ENCODE data around the gene TMPRSS9. TPM values are rescaled to one million over a fixed set of nuclear protein-coding genes. Genes with fewer than 3 reads are reported as not detected.

The TMPRSS9 gene
- polyA plus RNA-seq, 3 donors: 0.12 to 0.30 TPM; not detected in 1

GRCh38 chr19:2352121-2352520 is 7.9 kb upstream of the TMPRSS9 start:
- Histone ChIP-seq H3K4me2 (replicated peaks; ENCODE audit: extremely low read depth, low read length, poor library complexity, severe bottlenecking) (no peak overlapping the region), H4K20me1 (ENCODE audit: insufficient read depth, low read length) (no peaks in the 10 kb centered on the region), H3K36me3 (replicated peaks in 1 of 2; ENCODE audit: control insufficient read depth in 1 of 2, insufficient read depth in 2 of 2, low read length in 2 of 2) (peaks cover 13 to 26% of the 10 kb centered on the region in 2 donors), H3K4me3 (replicated peaks in 1 of 3; ENCODE audit: low read depth in 2 of 3, low read length in 3 of 3) (no peak overlapping the region), H3K4me1 (ENCODE audit: control insufficient read depth in 1 of 2, insufficient read depth in 2 of 2, low read length in 2 of 2) (no peaks in the 10 kb centered on the region), H3K9ac (ENCODE audit: insufficient read depth, low read length, poor library complexity, severe bottlenecking) (no peak overlapping the region), H2AFZ (ENCODE audit: insufficient read depth, low read depth, low read length, poor library complexity, severe bottlenecking) (no peak overlapping the region), H3K79me2 (ENCODE audit: insufficient read depth, low read length) (no peaks in the 10 kb centered on the region), H3K27ac (ENCODE audit: low read depth in 1 of 2, low read length in 2 of 2) (no peak overlapping the region), H3K9me3 (replicated peaks in 1 of 2; ENCODE audit: control insufficient read depth in 1 of 2, insufficient read depth in 1 of 2, low read length in 2 of 2) (no peaks in the 10 kb centered on the region), H3K27me3 (ENCODE audit: control insufficient read depth in 2 of 2, insufficient read depth in 2 of 2, low read length in 2 of 2) (no peaks in the 10 kb centered on the region)
- Mint-ChIP-seq H3K36me3 (peaks cover 0 to 14% of the 10 kb centered on the region in 2 donors), H3K9me3 (no peaks in the 10 kb centered on the region), H3K4me3 (no peak overlapping the region), H3K27me3 (ENCODE audit: low read depth in 3 of 3) (peaks cover 0 to 2% (median 0%) of the 10 kb centered on the region in 3 donors), H3K4me1 (no peaks in the 10 kb centered on the region), H3K27ac (no peak overlapping the region)
- intact Hi-C loops (cut with micrococcal nuclease): no loop called here
- TF ChIP-seq CTCF (IDR thresholded peaks at IDR 0.05): no peak
- WGBS (ENCODE audit: insufficient coverage): 93% methylated on average over 13 of the region's 24 CpGs
- no peak for DNase-seq

GRCh38 chr19:2353159-2353886 is 6.7 kb upstream of the TMPRSS9 start:
- intact Hi-C loops (cut with micrococcal nuclease): no loop called here
- no peaks in the 10 kb centered on the region for H3K4me1 ChIP-seq (ENCODE audit: control insufficient read depth in 1 of 2, insufficient read depth in 2 of 2, low read length in 2 of 2)
- no peaks in the 10 kb centered on the region for H3K79me2 ChIP-seq (ENCODE audit: insufficient read depth, low read length)
- H3K9me3 Mint-ChIP-seq: no peaks in the 10 kb centered on the region
- H3K27ac Mint-ChIP-seq: no peak overlapping the region
- H3K4me1 Mint-ChIP-seq: no peaks in the 10 kb centered on the region
- no peaks in the 10 kb centered on the region for H4K20me1 ChIP-seq (ENCODE audit: insufficient read depth, low read length)
- WGBS (ENCODE audit: insufficient coverage): 92% methylated on average over 45 of the region's 45 CpGs
- peaks cover 0 to 3% of the 10 kb centered on the region in 2 donors for H3K27me3 ChIP-seq (ENCODE audit: control insufficient read depth in 2 of 2, insufficient read depth in 2 of 2, low read length in 2 of 2)
- no peak overlapping the region for H3K9ac ChIP-seq (ENCODE audit: insufficient read depth, low read length, poor library complexity, severe bottlenecking)
- H3K4me3 ChIP-seq (replicated peaks in 1 of 3; ENCODE audit: low read depth in 2 of 3, low read length in 3 of 3): no peak overlapping the region
- peaks cover 0 to 6% (median 0%) of the 10 kb centered on the region in 3 donors for H3K27me3 Mint-ChIP-seq (ENCODE audit: low read depth in 3 of 3)
- H3K27ac ChIP-seq (ENCODE audit: low read depth in 1 of 2, low read length in 2 of 2): no peak overlapping the region
- no peak overlapping the region for H3K4me3 Mint-ChIP-seq
- no peak for TF ChIP-seq CTCF (IDR thresholded peaks at IDR 0.05)
- H3K4me2 ChIP-seq (replicated peaks; ENCODE audit: extremely low read depth, low read length, poor library complexity, severe bottlenecking): no peak overlapping the region
- H3K36me3 Mint-ChIP-seq: peaks cover 0 to 14% of the 10 kb centered on the region in 2 donors
- no peak for DNase-seq
- no peaks in the 10 kb centered on the region for H3K9me3 ChIP-seq (replicated peaks in 1 of 2; ENCODE audit: control insufficient read depth in 1 of 2, insufficient read depth in 1 of 2, low read length in 2 of 2)
- no peak overlapping the region for H2AFZ ChIP-seq (ENCODE audit: insufficient read depth, low read depth, low read length, poor library complexity, severe bottlenecking)
- peaks cover 13 to 26% of the 10 kb centered on the region in 2 donors for H3K36me3 ChIP-seq (replicated peaks in 1 of 2; ENCODE audit: control insufficient read depth in 1 of 2, insufficient read depth in 2 of 2, low read length in 2 of 2)
